B cell (primary cell): ENCODE results near the gene CAMTA1. TPM values are rescaled to one million over a fixed set of nuclear protein-coding genes. Genes with fewer than 3 reads are reported as not detected.

ENCODE experiments used
- ATAC-seq: fragments of 200-7000 bp; cut with Tn5 transposase; one replicate; pipeline ENCODE4 v1.10.0; 2021; ENCODE audit warnings: low read depth, mild to moderate bottlenecking, moderate number of reproducible peaks, moderate library complexity
- CTCF ChIA-PET: fragments of 350-600 bp; sonication (Branson Sonifier 250); formaldehyde crosslinking; loops from one replicate; lab custom pipeline; 2021; ENCODE audit warnings: antibody characterized with exemption, inconsistent platforms; lab: Charles Lee
- POLR2A ChIA-PET: fragments of 350-600 bp; sonication (Branson Sonifier 250); formaldehyde crosslinking; loops from one replicate; lab custom pipeline; 2021; ENCODE audit warnings: antibody characterized with exemption; lab: Charles Lee
- DNase-seq: peaks from one replicate; pipeline ENCODE4 v3.0.0; 2013
- H2AFZ ChIP-seq: 2 replicates; pipeline ENCODE4 v1.6.1; 2012; ENCODE audit warnings: mild to moderate bottlenecking, low read depth, low read length; ENCODE audit not compliant: insufficient read depth, poor library complexity, severe bottlenecking
- H3K27ac ChIP-seq, 2 donors: 1 replicate in 1 of 2; 2 replicates in 1 of 2; pipeline ENCODE4 v1.5.1; 2012 to 2013; ENCODE audit warnings: low read length in 2 of 2, mild to moderate bottlenecking in 2 of 2, moderate library complexity in 1 of 2
- H3K27me3 ChIP-seq, 4 experiments: fragments of 200-600 bp in 1 of 4; sonication (generic) in 1 of 4; replicated peaks in 1 of 4; 1 replicate in 2 of 4; 2 replicates in 2 of 4; pipeline versions ENCODE4 v1.6.1 to v1.7.0; 2013 to 2016; ENCODE audit warnings: low read length in 3 of 4, mild to moderate bottlenecking in 2 of 4, mixed read lengths in 1 of 4, moderate library complexity in 1 of 4; ENCODE audit not compliant: insufficient read depth in 4 of 4, control insufficient read depth in 3 of 4; ENCODE audit errors: control extremely low read depth in 1 of 4
- H3K36me3 ChIP-seq, 2 experiments: replicated peaks in 1 of 2; 1 replicate in 1 of 2; 2 replicates in 1 of 2; pipeline versions ENCODE4 v1.6.1 to v1.7.1; 2013; ENCODE audit warnings: low read length in 1 of 2; ENCODE audit not compliant: insufficient read depth in 2 of 2, control insufficient read depth in 1 of 2; ENCODE audit errors: control extremely low read depth in 1 of 2, extremely low read depth in 1 of 2
- H3K4me1 ChIP-seq, 2 donors: fragments of 200-600 bp in 1 of 2; sonication (generic) in 1 of 2; 1 replicate in 1 of 2; 2 replicates in 1 of 2; pipeline versions ENCODE4 v1.5.1 to v1.6.1; 2013 to 2017; ENCODE audit warnings: low read length in 2 of 2; ENCODE audit not compliant: control insufficient read depth in 2 of 2, insufficient read depth in 2 of 2
- H3K4me2 ChIP-seq: replicated peaks from 2 replicates; pipeline ENCODE3; 2012; ENCODE audit warnings: mild to moderate bottlenecking, low read depth, low read length; ENCODE audit not compliant: poor library complexity, severe bottlenecking
- H3K4me3 ChIP-seq, 5 experiments: fragments of 200-600 bp in 1 of 5; sonication (generic) in 1 of 5; 1 replicate in 3 of 5; 2 replicates in 2 of 5; pipeline versions ENCODE4 v1.5.1 to v1.7.0; 2011 to 2016; ENCODE audit warnings: low read length in 4 of 5, mild to moderate bottlenecking in 4 of 5, low read depth in 2 of 5, control low read depth in 1 of 5, moderate library complexity in 1 of 5; ENCODE audit not compliant: insufficient read depth in 1 of 5; ENCODE audit errors: control extremely low read depth in 1 of 5, extremely low read depth in 1 of 5
- H3K79me2 ChIP-seq: fragments of 200-600 bp; sonication (generic); one replicate; pipeline ENCODE4 v1.6.0; 2016; ENCODE audit warnings: low read length; ENCODE audit not compliant: control insufficient read depth, insufficient read depth
- H3K9ac ChIP-seq: fragments of 200-600 bp; sonication (generic); 2 replicates; pipeline ENCODE4 v1.6.1; 2017; ENCODE audit warnings: mild to moderate bottlenecking, low read length, moderate library complexity
- H3K9me3 ChIP-seq, 3 donors: one replicate each; pipeline versions ENCODE4 v1.6.1 to v1.7.1; 2013; ENCODE audit warnings: low read length in 2 of 3; ENCODE audit not compliant: control insufficient read depth in 2 of 3, insufficient read depth in 1 of 3; ENCODE audit errors: control extremely low read depth in 1 of 3
- H4K20me1 ChIP-seq: 2 replicates; pipeline ENCODE4 v1.6.0; 2012; ENCODE audit warnings: mild to moderate bottlenecking, low read length; ENCODE audit not compliant: insufficient read depth, control insufficient read depth, poor library complexity, severe bottlenecking
- H3K27ac Mint-ChIP-seq: one replicate; pipeline ENCODE4 v1.8.0; 2021; ENCODE audit warnings: mixed read lengths
- H3K27me3 Mint-ChIP-seq: one replicate; pipeline ENCODE4 v1.8.0; 2021; ENCODE audit warnings: mixed read lengths
- H3K4me1 Mint-ChIP-seq: one replicate; pipeline ENCODE4 v1.8.0; 2021; ENCODE audit warnings: mixed read lengths
- H3K4me3 Mint-ChIP-seq: one replicate; pipeline ENCODE4 v1.8.0; 2021; ENCODE audit warnings: mixed read lengths
- H3K9me3 Mint-ChIP-seq: one replicate; pipeline ENCODE4 v1.8.0; 2022; ENCODE audit warnings: mixed read lengths; ENCODE audit not compliant: insufficient read depth
- EZH2 ChIP-seq: IDR thresholded peaks from 2 replicates; pipeline ENCODE4 v1.6.1; 2012; ENCODE audit warnings: borderline replicate concordance, low read depth, mild to moderate bottlenecking, moderate library complexity, low read length; ENCODE audit not compliant: insufficient read depth, poor library complexity, severe bottlenecking
- WGBS: methylation state at CpG from one replicate; pipeline ENCODE4 v1.1.5; 2013; ENCODE audit warnings: missing lambda C conversion rate; ENCODE audit not compliant: insufficient coverage; 5-methylcytosine and 5-hydroxymethylcytosine counted together
- intact Hi-C: fragments of 100-400 bp; cut with micrococcal nuclease; formaldehyde crosslinking; loops from one replicate; pipeline ENCODE4 v1.10.0; 2022
- polyA plus RNA-seq: library from polyadenylated mRNA; depleted of rRNA; stranded (reverse); fragments of >200 nt; gene quantifications from 2 replicates; pipeline ENCODE4 v1.2.3, GENCODE V29; 2012
- total RNA-seq, 2 donors: library from RNA; stranded (reverse); fragments of 120-200 nt in 1 of 2; gene quantifications; 1 replicate in 1 of 2; 2 replicates in 1 of 2; pipeline versions ENCODE4 v1.2.3 to v1.2.4, GENCODE V29; 2013 to 2022
- TF ChIP-seq, protein P1 (sequence below): fragments of 200-600 bp; IDR thresholded peaks from one replicate; pipeline ENCODE4 v1.8.0; 2022; ENCODE audit warnings: antibody characterized with exemption, mild to moderate bottlenecking

Gene CAMTA1
- total and polyA plus RNA-seq, 2 donors (not counting 1 experiment from before 2014, with no cell fraction given): 42.2 to 45.7 TPM

DNA sequence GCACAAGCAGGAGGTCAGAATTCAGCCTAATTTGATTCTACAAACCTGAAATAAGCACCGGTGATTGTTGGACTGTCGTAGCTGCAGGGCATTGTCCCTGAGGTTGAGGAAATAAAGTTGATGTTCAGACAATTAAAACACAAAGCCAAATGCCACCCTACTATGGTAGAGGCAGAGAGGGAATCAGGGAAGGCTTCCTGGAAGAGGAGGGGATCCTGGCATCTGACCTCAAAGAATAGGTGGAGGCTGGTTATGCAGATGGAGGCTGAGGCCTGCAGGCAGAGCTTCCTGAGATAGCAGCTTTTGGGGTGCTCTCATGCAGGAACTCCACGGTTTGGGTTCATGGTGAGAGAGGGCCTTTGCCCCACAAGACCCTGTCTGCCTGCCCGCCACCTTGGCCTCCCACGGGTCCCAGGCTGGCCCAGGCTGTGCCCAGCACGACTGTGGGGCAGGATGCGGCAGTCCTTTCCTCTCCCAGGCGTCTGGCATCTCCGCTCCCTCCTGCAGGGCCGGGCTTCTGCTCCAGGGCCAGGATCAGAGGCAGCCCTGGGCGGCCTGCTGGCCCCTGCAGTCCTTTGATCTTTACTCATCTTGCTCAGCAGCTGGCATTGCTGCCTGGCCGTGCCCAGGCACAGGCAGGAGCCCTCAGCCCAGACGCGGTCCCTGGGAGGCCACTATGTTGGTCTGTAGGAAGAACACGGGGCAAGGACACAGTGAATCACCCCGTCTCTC lies 851.7 kb downstream of the CAMTA1 start:
- H3K4me1 Mint-ChIP-seq: no peaks in the 10 kb centered on the region
- ChIA-PET CTCF (no interaction called here), POLR2A (no interaction called here)
- no peak for ATAC-seq
- WGBS: 85% methylated on average over 12 of the region's 16 CpGs
- no peak overlapping the region for H3K27ac Mint-ChIP-seq
- no peak for DNase-seq
- no peaks in the 10 kb centered on the region for H4K20me1 ChIP-seq
- H3K36me3 ChIP-seq: no peaks in the 10 kb centered on the region
- no peak overlapping the region for H3K4me2 ChIP-seq
- peaks cover 14% of the 10 kb centered on the region for H3K27me3 Mint-ChIP-seq
- intact Hi-C loops: no loop called here
- no peak overlapping the region for H2AFZ ChIP-seq
- H3K4me3 Mint-ChIP-seq: no peak overlapping the region
- H3K4me3 ChIP-seq: no peak overlapping the region
- no peaks in the 10 kb centered on the region for H3K9me3 Mint-ChIP-seq
- TF ChIP-seq, protein P1, sequence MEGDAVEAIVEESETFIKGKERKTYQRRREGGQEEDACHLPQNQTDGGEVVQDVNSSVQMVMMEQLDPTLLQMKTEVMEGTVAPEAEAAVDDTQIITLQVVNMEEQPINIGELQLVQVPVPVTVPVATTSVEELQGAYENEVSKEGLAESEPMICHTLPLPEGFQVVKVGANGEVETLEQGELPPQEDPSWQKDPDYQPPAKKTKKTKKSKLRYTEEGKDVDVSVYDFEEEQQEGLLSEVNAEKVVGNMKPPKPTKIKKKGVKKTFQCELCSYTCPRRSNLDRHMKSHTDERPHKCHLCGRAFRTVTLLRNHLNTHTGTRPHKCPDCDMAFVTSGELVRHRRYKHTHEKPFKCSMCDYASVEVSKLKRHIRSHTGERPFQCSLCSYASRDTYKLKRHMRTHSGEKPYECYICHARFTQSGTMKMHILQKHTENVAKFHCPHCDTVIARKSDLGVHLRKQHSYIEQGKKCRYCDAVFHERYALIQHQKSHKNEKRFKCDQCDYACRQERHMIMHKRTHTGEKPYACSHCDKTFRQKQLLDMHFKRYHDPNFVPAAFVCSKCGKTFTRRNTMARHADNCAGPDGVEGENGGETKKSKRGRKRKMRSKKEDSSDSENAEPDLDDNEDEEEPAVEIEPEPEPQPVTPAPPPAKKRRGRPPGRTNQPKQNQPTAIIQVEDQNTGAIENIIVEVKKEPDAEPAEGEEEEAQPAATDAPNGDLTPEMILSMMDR: no peak
- no peak for TF ChIP-seq EZH2
- no peak overlapping the region for H3K27ac ChIP-seq
- H3K9me3 ChIP-seq: no peaks in the 10 kb centered on the region
- H3K9ac ChIP-seq: no peak overlapping the region
- H3K79me2 ChIP-seq: no peaks in the 10 kb centered on the region
- H3K27me3 ChIP-seq: peaks cover 0 to 8% (median 0%) of the 10 kb centered on the region in 4 experiments
- H3K4me1 ChIP-seq: no peaks in the 10 kb centered on the region

DNA sequence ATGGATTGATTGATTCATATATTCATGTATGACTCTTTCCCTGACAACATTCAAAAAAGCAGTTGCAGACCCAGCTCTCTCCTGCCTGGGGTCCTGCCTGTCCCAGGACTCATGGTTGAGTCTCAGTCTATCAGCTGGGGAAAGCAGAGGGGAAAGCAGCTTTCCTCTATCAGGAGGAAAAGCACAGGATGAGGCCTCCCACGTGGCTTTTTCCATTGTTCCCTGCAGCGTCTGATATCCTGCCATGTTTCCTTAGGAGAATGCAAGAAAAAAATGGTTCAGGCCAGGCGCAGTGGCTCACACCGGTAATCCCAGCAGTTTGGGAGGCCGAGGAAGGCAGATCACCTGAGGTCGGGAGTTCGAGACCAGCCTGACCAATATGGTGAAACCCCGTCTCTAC lies 852.8 kb downstream of the CAMTA1 start:
- Histone ChIP-seq H3K4me3 (no peak overlapping the region), H3K9ac (no peak overlapping the region), H4K20me1 (no peaks in the 10 kb centered on the region), H3K79me2 (no peaks in the 10 kb centered on the region), H3K9me3 (no peaks in the 10 kb centered on the region), H3K4me2 (no peak overlapping the region), H3K36me3 (no peaks in the 10 kb centered on the region), H3K4me1 (no peaks in the 10 kb centered on the region), H2AFZ (no peak overlapping the region), H3K27ac (no peak overlapping the region), H3K27me3 (peaks cover 0 to 5% (median 0%) of the 10 kb centered on the region in 4 experiments)
- ATAC-seq: no peak
- no peak for TF ChIP-seq EZH2
- TF ChIP-seq, protein P1: no peak
- no peak overlapping the region for H3K4me3 Mint-ChIP-seq
- no peaks in the 10 kb centered on the region for H3K9me3 Mint-ChIP-seq
- intact Hi-C loops: no loop called here
- CTCF ChIA-PET: interaction anchor here (0.9 to 1.3 kb wide), 2 partner anchors 10 to 41 kb away, joined by 3 to 4 read pairs; no protein-coding TSS in a partner anchor
- H3K4me1 Mint-ChIP-seq: no peaks in the 10 kb centered on the region
- WGBS: 86% methylated on average over 7 of the region's 8 CpGs
- POLR2A ChIA-PET: no interaction called here
- peaks cover 10% of the 10 kb centered on the region for H3K27me3 Mint-ChIP-seq
- no peak overlapping the region for H3K27ac Mint-ChIP-seq
- no peak for DNase-seq
